ENCODE results near the gene NECTIN2. TPM values are rescaled to one million over a fixed set of nuclear protein-coding genes. Genes with fewer than 3 reads are reported as not detected.
A peak's percentile ranks its signal among the peaks of the same experiment; 100 is the strongest.

Gene NECTIN2
- total RNA-seq, 1 experiment from 2014 or later = 96.3 TPM

- Histone ChIP-seq H3K27ac (ENCODE audit: low read depth, low read length) (no peak overlapping the region), H3K9ac (ENCODE audit: low read length) (no peak overlapping the region), H3K27me3 (ENCODE audit: insufficient read depth, low read length) (no peaks in the 10 kb centered on the region), H4K20me1 (ENCODE audit: insufficient read depth) (no peaks in the 10 kb centered on the region), H3K4me3 (replicated peaks in 1 of 2; ENCODE audit: low read depth in 1 of 2, low read length in 2 of 2) (no peak overlapping the region), H3K79me2 (ENCODE audit: insufficient read depth, low read length) (no peaks in the 10 kb centered on the region), H3K9me3 (ENCODE audit: control insufficient read depth in 1 of 2, insufficient read depth in 1 of 2, low read depth in 1 of 2, low read length in 2 of 2) (no peaks in the 10 kb centered on the region), H3K4me1 (ENCODE audit: control insufficient read depth in 1 of 2, insufficient read depth in 2 of 2, low read length in 2 of 2) (no peaks in the 10 kb centered on the region), H2AFZ (ENCODE audit: low read depth, low read length, poor library complexity, severe bottlenecking) (no peak overlapping the region), H3K9me2 (ENCODE audit: insufficient read depth) (no peaks in the 10 kb centered on the region), H3K36me3 (ENCODE audit: control insufficient read depth in 1 of 2, insufficient read depth in 2 of 2, low read length in 2 of 2) (peaks cover 22 to 23% of the 10 kb centered on the region in 2 experiments; a peak in 3 of 4 replicates), H3K4me2 (ENCODE audit: low read length) (no peak overlapping the region)
- DNase-seq (ENCODE audit: low read depth, low spot score) (no peak), ATAC-seq (no peak)
- no peak for TF ChIP-seq SRF (IDR thresholded peaks at IDR 0.05; ENCODE audit: low read depth)
- TF ChIP-seq, protein P1, sequence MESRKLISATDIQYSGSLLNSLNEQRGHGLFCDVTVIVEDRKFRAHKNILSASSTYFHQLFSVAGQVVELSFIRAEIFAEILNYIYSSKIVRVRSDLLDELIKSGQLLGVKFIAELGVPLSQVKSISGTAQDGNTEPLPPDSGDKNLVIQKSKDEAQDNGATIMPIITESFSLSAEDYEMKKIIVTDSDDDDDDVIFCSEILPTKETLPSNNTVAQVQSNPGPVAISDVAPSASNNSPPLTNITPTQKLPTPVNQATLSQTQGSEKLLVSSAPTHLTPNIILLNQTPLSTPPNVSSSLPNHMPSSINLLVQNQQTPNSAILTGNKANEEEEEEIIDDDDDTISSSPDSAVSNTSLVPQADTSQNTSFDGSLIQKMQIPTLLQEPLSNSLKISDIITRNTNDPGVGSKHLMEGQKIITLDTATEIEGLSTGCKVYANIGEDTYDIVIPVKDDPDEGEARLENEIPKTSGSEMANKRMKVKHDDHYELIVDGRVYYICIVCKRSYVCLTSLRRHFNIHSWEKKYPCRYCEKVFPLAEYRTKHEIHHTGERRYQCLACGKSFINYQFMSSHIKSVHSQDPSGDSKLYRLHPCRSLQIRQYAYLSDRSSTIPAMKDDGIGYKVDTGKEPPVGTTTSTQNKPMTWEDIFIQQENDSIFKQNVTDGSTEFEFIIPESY (IDR thresholded peaks at IDR 0.05; ENCODE audit: extremely low read depth, insufficient replicate concordance, low read length) = no peak
- TF ChIP-seq ZFX (IDR thresholded peaks at IDR 0.05) = no peak
- TF ChIP-seq SP1 (IDR thresholded peaks at IDR 0.05; ENCODE audit: low read depth) = no peak
- TF ChIP-seq, protein P2, sequence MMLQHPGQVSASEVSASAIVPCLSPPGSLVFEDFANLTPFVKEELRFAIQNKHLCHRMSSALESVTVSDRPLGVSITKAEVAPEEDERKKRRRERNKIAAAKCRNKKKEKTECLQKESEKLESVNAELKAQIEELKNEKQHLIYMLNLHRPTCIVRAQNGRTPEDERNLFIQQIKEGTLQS (IDR thresholded peaks at IDR 0.05) = no peak
- TF ChIP-seq EZH2 (IDR thresholded peaks at IDR 0.05) = no peak
- no peak for TF ChIP-seq CEBPB (IDR thresholded peaks at IDR 0.05; ENCODE audit: low read depth)
- no peak for TF ChIP-seq ZNF274 (IDR thresholded peaks at IDR 0.05; ENCODE audit: low read depth, low read length)
- TF ChIP-seq JUND (IDR thresholded peaks at IDR 0.05) = no peak
- POLR2A ChIA-PET = no interaction called here
- RAD21 ChIA-PET (ENCODE audit: low non-redundant PET in 1 of 2, low total read pairs in 2 of 2, uncharacterized antibody in 2 of 2, unreplicated experiment in 2 of 2) = no interaction called here
- intact Hi-C loops (cut with micrococcal nuclease) = no loop called here
- BruUV-seq (replicated peaks) = TSS peak; percentile 35
- CTCF ChIA-PET = no interaction called here
Measured at GRCh38 chr19:44878120-44878865, 32.2 kb downstream of the NECTIN2 start.
